OCI-LY7 (cell line): ENCODE results near the gene AXIN1. TPM values are rescaled to one million over a fixed set of nuclear protein-coding genes. Genes with fewer than 3 reads are reported as not detected.

Experiments
- BruUV-seq: library from RNA; stranded (reverse); fragments of 400-500 nt; replicated peaks from 2 replicates; lab custom pipeline; 2021; lab: Mats Ljungman, UMichigan
- CTCF ChIA-PET: fragments of 300-600 bp; sonication (Branson Sonifier 250); formaldehyde crosslinking; loops from one replicate; lab custom pipeline; 2022; ENCODE audit warnings: antibody characterized with exemption; ENCODE audit not compliant: unreplicated experiment; lab: Charles Lee
- POLR2A ChIA-PET: fragments of 300-600 bp; sonication (Branson Sonifier 250); formaldehyde crosslinking; loops from one replicate; lab custom pipeline; 2022; ENCODE audit warnings: antibody characterized with exemption; lab: Charles Lee
- DNase-seq: peaks from one replicate; pipeline ENCODE4 v3.0.0-alpha.2; 2015; ENCODE audit warnings: low spot score
- H2AFZ ChIP-seq: fragments of 200-600 bp; sonication (generic), shearing (Covaris generic); 2 replicates; pipeline ENCODE4 v1.6.1; 2014; ENCODE audit warnings: mild to moderate bottlenecking, antibody characterized with exemption, low read length, moderate library complexity
- H3K27ac ChIP-seq: fragments of 200-600 bp; sonication (generic); 2 replicates; pipeline ENCODE4 v1.5.1; 2014; ENCODE audit warnings: mixed run types, low read depth, mild to moderate bottlenecking, moderate library complexity, low read length, inconsistent platforms; ENCODE audit not compliant: poor library complexity, severe bottlenecking
- H3K36me3 ChIP-seq: fragments of 200-600 bp; sonication (generic); 2 replicates; pipeline ENCODE4 v1.6.1; 2014; ENCODE audit warnings: mild to moderate bottlenecking, antibody characterized with exemption, low read length, moderate library complexity, mixed read lengths; ENCODE audit not compliant: insufficient read depth
- H3K4me1 ChIP-seq: fragments of 200-600 bp; sonication (generic); 2 replicates; pipeline ENCODE4 v1.5.1; 2014; ENCODE audit warnings: mild to moderate bottlenecking, low read length; ENCODE audit not compliant: insufficient read depth, poor library complexity, severe bottlenecking
- H3K4me2 ChIP-seq: fragments of 200-600 bp; sonication (generic); 2 replicates; pipeline ENCODE4 v1.6.1; 2014; ENCODE audit warnings: mild to moderate bottlenecking, low read length
- H3K4me3 ChIP-seq: fragments of 200-600 bp; sonication (generic); 2 replicates; pipeline ENCODE4 v1.5.1; 2014; ENCODE audit warnings: mild to moderate bottlenecking, low read depth, low read length; ENCODE audit not compliant: poor library complexity, severe bottlenecking
- H3K79me2 ChIP-seq: fragments of 200-600 bp; sonication (generic); 2 replicates; pipeline ENCODE4 v1.6.1; 2016; ENCODE audit warnings: low read depth, mild to moderate bottlenecking, low read length, moderate library complexity, mixed read lengths; ENCODE audit not compliant: insufficient read depth
- H3K9me2 ChIP-seq: fragments of 200-600 bp; sonication (generic); 2 replicates; pipeline ENCODE4 v1.6.1; 2016; ENCODE audit warnings: mild to moderate bottlenecking, low read length, mixed read lengths; ENCODE audit not compliant: insufficient read depth
- H3K9me3 ChIP-seq: fragments of 200-600 bp; sonication (generic); 2 replicates; pipeline ENCODE4 v1.6.1; 2014; ENCODE audit warnings: mild to moderate bottlenecking, mixed run types, low read length, mixed read lengths
- H4K20me1 ChIP-seq: fragments of 200-600 bp; sonication (generic); 2 replicates; pipeline ENCODE4 v1.6.1; 2014; ENCODE audit warnings: mild to moderate bottlenecking, antibody characterized with exemption, low read length, moderate library complexity, mixed read lengths; ENCODE audit not compliant: insufficient read depth
- CTCF ChIP-seq: fragments of 200-600 bp; sonication (generic); conservative IDR thresholded peaks from 2 replicates; pipeline ENCODE4 v1.5.1; 2014; ENCODE audit warnings: mild to moderate bottlenecking, antibody characterized with exemption, low read length, moderate library complexity, mixed read lengths
- EZH2phosphoT487 ChIP-seq: fragments of 200-600 bp; sonication (generic); IDR thresholded peaks from 2 replicates; pipeline ENCODE4 v1.6.1; 2018; ENCODE audit warnings: low read depth, borderline replicate concordance, mild to moderate bottlenecking, mixed run types, antibody characterized with exemption, low read length, moderate library complexity, mixed read lengths
- intact Hi-C: fragments of 100-400 bp; cut with micrococcal nuclease; formaldehyde crosslinking; loops from one replicate; pipeline ENCODE4 v1.10.0; 2022; ENCODE audit not compliant: unreplicated experiment
- total RNA-seq, 2 experiments: library from RNA; depleted of rRNA in 1 of 2; stranded (reverse); fragments of >200 nt in 1 of 2; shearing (Covaris generic) in 1 of 2; gene quantifications; 2 replicates each; pipeline ENCODE4 v1.2.3, GENCODE V29; 2014 to 2022

The AXIN1 gene
- total RNA-seq, 2 experiments from 2014 or later = 29.0 to 30.3 TPM

GRCh38 chr16:266258-267164 is 86.0 kb downstream of the AXIN1 start:
- no peaks in the 10 kb centered on the region for H3K36me3 ChIP-seq
- no peaks in the 10 kb centered on the region for H3K4me1 ChIP-seq
- no peak for DNase-seq
- H3K4me3 ChIP-seq = no peak overlapping the region
- H4K20me1 ChIP-seq = no peaks in the 10 kb centered on the region
- no peaks in the 10 kb centered on the region for H3K9me3 ChIP-seq
- no peaks in the 10 kb centered on the region for H3K79me2 ChIP-seq
- TF ChIP-seq CTCF (no peak), EZH2phosphoT487 (no peak)
- ChIA-PET POLR2A (no interaction called here), CTCF (no interaction called here)
- no peak overlapping the region for H3K27ac ChIP-seq
- intact Hi-C loops = no loop called here
- H3K9me2 ChIP-seq = no peaks in the 10 kb centered on the region
- H3K4me2 ChIP-seq = no peak overlapping the region
- no TSS peak for BruUV-seq
- no peak overlapping the region for H2AFZ ChIP-seq

- Histone ChIP-seq H3K4me1 (no peaks in the 10 kb centered on the region), H3K36me3 (no peaks in the 10 kb centered on the region), H4K20me1 (no peaks in the 10 kb centered on the region), H3K27ac (no peak overlapping the region), H3K79me2 (no peaks in the 10 kb centered on the region), H3K9me3 (no peaks in the 10 kb centered on the region), H3K4me3 (no peak overlapping the region), H2AFZ (no peak overlapping the region), H3K9me2 (no peaks in the 10 kb centered on the region), H3K4me2 (no peak overlapping the region)
- intact Hi-C loops = no loop called here
- CTCF ChIA-PET = no interaction called here
- no TSS peak for BruUV-seq
- no peak for DNase-seq
- POLR2A ChIA-PET = no interaction called here
- TF ChIP-seq EZH2phosphoT487 (no peak), CTCF (no peak)
Measured at GRCh38 chr16:265711-266110, 86.8 kb downstream of the AXIN1 start.

GRCh38 chr16:265002-265529 is 87.5 kb downstream of the AXIN1 start:
- ChIA-PET CTCF (no interaction called here), POLR2A (no interaction called here)
- no TSS peak for BruUV-seq
- Histone ChIP-seq H3K9me2 (no peaks in the 10 kb centered on the region), H3K4me3 (no peak overlapping the region), H3K79me2 (no peaks in the 10 kb centered on the region), H3K4me2 (no peak overlapping the region), H3K4me1 (no peaks in the 10 kb centered on the region), H3K9me3 (no peaks in the 10 kb centered on the region), H3K36me3 (no peaks in the 10 kb centered on the region), H3K27ac (no peak overlapping the region), H4K20me1 (no peaks in the 10 kb centered on the region), H2AFZ (no peak overlapping the region)
- no peak for DNase-seq
- TF ChIP-seq CTCF = no peak
- intact Hi-C loops = no loop called here
